Astrocyte of the spinal cord (primary cell): ENCODE measurements around the gene RBM19.

Experiments
- DNase-seq: peaks from one replicate; pipeline ENCODE4 v3.0.0; 2011; ENCODE audit warnings: low read depth, low spot score
- H3K4me3 ChIP-seq: 2 replicates; pipeline ENCODE4 v1.5.1; 2011; ENCODE audit warnings: low read depth, mild to moderate bottlenecking, low read length, moderate library complexity
- in situ Hi-C: cut with HindIII; loops from 2 replicates; pipeline ENCODE4 v1.10.0; 2017; ENCODE audit warnings: low sequenced_read_pairs
- TF ChIP-seq, protein P1 (sequence below): IDR thresholded peaks from 2 replicates; pipeline ENCODE4 v1.5.1; 2012; ENCODE audit warnings: low read depth, mild to moderate bottlenecking, low read length, inconsistent platforms

RBM19 gene

DNA sequence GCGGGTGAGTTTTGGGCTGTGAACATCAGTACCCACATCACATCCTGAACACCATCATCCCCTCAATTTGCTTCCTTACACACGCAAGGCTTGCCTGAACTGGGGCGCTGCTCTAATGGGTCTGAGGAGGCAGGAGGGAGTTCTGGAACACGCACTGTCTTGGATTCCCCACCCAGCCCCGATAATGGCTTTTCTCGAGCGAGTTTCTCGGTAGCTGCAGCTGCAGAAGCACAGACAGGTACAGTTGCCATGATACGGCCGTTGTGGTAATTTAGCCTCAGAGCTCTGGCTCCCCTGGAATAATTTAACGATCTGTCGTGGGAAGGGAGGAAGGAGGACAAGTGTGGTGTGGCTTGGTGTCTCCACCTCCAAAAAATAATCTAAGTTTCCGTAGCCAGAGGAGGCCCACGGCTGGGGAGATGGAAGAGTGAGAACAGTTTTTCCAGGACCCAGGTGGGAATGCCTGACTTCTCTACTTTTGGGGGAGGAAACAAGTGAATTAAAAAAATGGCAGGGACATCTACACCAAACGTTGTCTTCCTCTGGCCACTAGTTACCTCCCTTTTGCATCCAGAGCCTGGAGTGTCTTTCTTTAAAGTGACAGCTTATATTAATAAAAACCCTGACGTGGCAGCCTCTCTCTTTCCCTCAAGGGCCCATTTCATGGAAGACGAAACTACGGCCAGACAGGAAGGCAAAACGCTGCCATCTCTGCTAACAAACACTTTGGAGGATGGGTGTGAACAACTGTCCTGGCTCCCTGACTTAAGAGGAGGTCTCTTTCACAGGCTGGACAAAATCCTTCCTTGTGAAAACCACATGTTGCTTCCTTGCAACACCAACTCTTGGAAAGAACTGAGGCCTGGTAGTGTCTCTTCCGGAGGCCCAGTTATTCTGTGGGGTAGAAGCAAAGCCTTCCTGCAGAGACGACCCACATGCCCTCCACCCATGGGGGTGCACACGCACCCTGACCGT is 84.8 kb downstream of the RBM19 start:
- H3K4me3 ChIP-seq: no peak overlapping the region
- no peak for DNase-seq
- in situ Hi-C loops: no loop called here
- TF ChIP-seq, protein P1, sequence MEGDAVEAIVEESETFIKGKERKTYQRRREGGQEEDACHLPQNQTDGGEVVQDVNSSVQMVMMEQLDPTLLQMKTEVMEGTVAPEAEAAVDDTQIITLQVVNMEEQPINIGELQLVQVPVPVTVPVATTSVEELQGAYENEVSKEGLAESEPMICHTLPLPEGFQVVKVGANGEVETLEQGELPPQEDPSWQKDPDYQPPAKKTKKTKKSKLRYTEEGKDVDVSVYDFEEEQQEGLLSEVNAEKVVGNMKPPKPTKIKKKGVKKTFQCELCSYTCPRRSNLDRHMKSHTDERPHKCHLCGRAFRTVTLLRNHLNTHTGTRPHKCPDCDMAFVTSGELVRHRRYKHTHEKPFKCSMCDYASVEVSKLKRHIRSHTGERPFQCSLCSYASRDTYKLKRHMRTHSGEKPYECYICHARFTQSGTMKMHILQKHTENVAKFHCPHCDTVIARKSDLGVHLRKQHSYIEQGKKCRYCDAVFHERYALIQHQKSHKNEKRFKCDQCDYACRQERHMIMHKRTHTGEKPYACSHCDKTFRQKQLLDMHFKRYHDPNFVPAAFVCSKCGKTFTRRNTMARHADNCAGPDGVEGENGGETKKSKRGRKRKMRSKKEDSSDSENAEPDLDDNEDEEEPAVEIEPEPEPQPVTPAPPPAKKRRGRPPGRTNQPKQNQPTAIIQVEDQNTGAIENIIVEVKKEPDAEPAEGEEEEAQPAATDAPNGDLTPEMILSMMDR: no peak

DNA sequence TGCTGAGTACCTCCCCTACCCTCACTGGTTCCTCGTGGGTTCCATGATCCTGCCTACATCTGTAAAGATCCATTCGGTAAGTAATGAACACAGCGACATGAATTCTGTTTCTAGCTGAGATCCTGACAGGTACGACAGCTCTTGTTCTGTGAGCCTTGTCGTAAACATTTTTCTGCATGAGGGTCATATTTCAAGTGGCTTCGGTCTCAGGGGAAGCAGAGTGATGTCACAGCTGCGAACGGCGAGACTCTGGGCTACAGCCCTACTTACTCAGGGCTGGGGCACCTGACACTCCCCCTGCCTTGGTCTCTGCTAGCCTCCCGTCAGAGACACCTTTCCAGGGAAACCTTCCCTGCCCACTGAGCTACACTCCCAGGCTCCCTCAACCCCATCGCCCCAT is 85.8 kb downstream of the RBM19 start:
- no peak for DNase-seq
- no peak overlapping the region for H3K4me3 ChIP-seq
- TF ChIP-seq, protein P1: no peak
- in situ Hi-C loops: no loop called here

DNA sequence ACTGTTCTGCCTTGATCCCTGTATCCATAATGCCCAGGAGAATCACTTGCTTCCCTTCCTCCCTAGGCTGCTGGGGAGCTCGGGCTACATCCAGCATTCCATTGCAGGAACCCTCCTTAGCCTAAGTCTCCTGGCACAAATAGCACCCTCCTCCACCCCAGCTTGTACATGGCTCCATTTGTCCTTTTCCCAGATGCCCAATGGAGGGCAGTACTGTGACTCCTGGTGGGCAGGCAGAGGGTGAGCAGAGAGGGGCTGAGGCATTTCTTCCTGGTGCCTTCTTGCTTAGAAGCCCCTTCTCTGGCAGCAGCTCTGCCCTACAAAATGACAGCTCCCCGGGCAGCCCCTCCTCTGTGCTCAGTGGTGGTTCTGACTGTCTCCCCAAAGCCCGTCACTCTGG is 86.5 kb downstream of the RBM19 start:
- in situ Hi-C loops: no loop called here
- no peak for DNase-seq
- H3K4me3 ChIP-seq: no peak overlapping the region
- TF ChIP-seq, protein P1: no peak

DNA sequence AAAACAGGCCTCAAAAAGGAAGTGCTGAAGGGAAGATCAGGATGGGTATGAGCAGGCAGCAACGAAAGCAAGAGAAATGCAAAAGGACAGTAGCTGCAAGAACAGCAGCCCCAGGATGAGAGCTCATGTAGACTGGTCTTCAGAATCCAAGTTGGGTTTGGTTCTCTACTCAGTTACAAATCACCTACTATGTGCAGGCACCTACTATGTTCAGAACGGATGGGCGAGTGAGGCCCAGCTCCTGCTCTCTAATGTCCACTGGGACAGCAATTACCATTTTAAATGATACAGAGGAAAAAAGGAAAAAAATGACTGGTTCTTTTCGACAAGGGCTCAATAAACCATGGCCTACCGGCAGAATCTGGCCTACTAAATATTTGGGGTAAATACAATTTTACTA is 88.5 kb downstream of the RBM19 start:
- no peak overlapping the region for H3K4me3 ChIP-seq
- no peak for DNase-seq
- in situ Hi-C loops: no loop called here
- TF ChIP-seq, protein P1: no peak

DNA sequence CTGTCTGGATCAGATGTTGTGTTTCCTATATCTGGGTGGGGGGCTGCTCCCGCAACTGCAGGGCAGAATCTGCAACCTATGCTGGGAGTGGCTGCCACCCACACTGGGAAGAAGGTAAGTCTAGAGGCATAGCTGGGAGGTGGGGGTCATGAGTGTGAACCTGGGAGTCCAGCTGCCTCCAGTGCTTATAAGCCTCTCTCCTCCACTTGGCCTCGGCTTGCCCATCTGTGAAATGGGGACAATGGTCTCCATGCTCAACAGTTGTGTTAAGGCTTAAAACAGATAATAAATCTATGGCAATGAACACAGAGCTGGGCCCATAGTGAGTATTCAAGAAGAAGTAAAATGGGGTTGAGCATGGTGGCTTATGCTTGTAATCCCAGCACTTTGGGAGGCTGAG is 90.0 kb downstream of the RBM19 start:
- TF ChIP-seq, protein P1: no peak
- no peak overlapping the region for H3K4me3 ChIP-seq
- DNase-seq: no peak
- in situ Hi-C loops: no loop called here

DNA sequence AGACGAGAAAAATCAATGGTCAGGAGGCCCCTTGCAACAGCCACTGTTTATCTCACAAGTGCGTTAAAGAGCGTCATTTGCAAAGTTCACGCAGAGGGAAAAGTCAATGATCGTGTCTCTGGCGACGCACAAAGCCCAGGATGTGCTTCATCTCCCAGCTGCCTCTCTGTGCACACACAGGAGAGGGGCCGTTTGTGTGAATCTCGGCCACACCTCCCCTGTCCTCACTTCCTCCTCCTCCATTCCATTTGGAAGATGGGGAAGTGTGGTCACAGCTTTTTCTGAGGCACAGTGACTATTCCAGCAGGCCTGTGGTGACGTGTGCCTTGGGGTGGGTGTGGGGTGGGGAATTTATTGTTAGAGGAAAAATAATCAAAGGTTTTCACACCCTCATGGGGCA is 90.4 kb downstream of the RBM19 start:
- TF ChIP-seq, protein P1: no peak
- in situ Hi-C loops: no loop called here
- DNase-seq: peak; percentile 48
- H3K4me3 ChIP-seq: no peak overlapping the region
